Heart left ventricle (tissue), 16 donors: ENCODE measurements around the gene PSMD13. TPM values are rescaled to one million over a fixed set of nuclear protein-coding genes. Genes with fewer than 3 reads are reported as not detected.
A peak's percentile ranks its signal among the peaks of the same experiment; 100 is the strongest.

Experiments
- ATAC-seq, 4 donors: fragments of 200-7000 bp; cut with Tn5 transposase; one replicate each; pipeline ENCODE4 v1.9.1; 2020 to 2022; ENCODE audit warnings: moderate library complexity in 4 of 4, mild to moderate bottlenecking in 3 of 4, moderate number of reproducible peaks in 1 of 4
- DNase-seq, 5 donors: peaks; one replicate each; pipeline ENCODE4 v3.0.0-alpha.2; 2020
- H3K27ac ChIP-seq, 12 donors: fragments of 200-600 bp; sonication (generic) in 4 of 12; one replicate each; pipeline versions ENCODE4 v1.5.0 to v1.8.0; 2016 to 2022; ENCODE audit warnings: mild to moderate bottlenecking in 2 of 12
- H3K27me3 ChIP-seq, 9 donors: fragments of 200-600 bp; sonication (generic) in 2 of 9; one replicate each; pipeline versions ENCODE4 v1.5.1 to v1.8.0; 2016 to 2022; ENCODE audit warnings: mild to moderate bottlenecking in 3 of 9
- H3K36me3 ChIP-seq, 9 donors: fragments of 200-600 bp; sonication (generic) in 2 of 9; one replicate each; pipeline versions ENCODE4 v1.5.0 to v1.8.0; 2018 to 2022; ENCODE audit warnings: mild to moderate bottlenecking in 2 of 9
- H3K4me1 ChIP-seq, 12 donors: fragments of 200-600 bp; sonication (generic) in 4 of 12; one replicate each; pipeline versions ENCODE4 v1.5.0 to v1.8.0; 2016 to 2022; ENCODE audit warnings: mild to moderate bottlenecking in 3 of 12
- H3K4me3 ChIP-seq, 12 donors: fragments of 200-600 bp; sonication (generic) in 4 of 12; one replicate each; pipeline versions ENCODE4 v1.5.0 to v1.8.0; 2017 to 2022; ENCODE audit warnings: mild to moderate bottlenecking in 9 of 12, moderate library complexity in 4 of 12
- H3K9me3 ChIP-seq, 12 donors: fragments of 200-600 bp; sonication (generic) in 4 of 12; one replicate each; pipeline versions ENCODE4 v1.5.0 to v1.8.0; 2016 to 2022; ENCODE audit warnings: mild to moderate bottlenecking in 1 of 12
- POLR2A ChIP-seq, 2 donors: fragments of 450-650 bp; IDR thresholded peaks; one replicate each; pipeline ENCODE4 v1.6.1; 2017; ENCODE audit warnings: antibody characterized with exemption in 2 of 2, mild to moderate bottlenecking in 2 of 2, moderate library complexity in 2 of 2
- WGBS, 4 donors: extraction: QIAGEN DNeasy Blood & Tissue Kit in 2 of 4; methylation state at CpG; one replicate each; pipeline versions ENCODE4 v1.1.5 to v1.1.7; 2013 to 2018; 5-methylcytosine and 5-hydroxymethylcytosine counted together
- intact Hi-C, 10 donors: fragments of 100-400 bp; cut with DNase I; formaldehyde crosslinking; loops; one replicate each; pipeline versions ENCODE4 v1.11.1 to v1.14.2; 2022
- polyA plus RNA-seq, 2 donors: library from polyadenylated mRNA; stranded (reverse); fragments of 200-250 nt; gene quantifications; one replicate each; pipeline ENCODE4 v1.2.3, GENCODE V29; 2013
- total RNA-seq, 9 donors: library from RNA; depleted of rRNA in 2 of 9; stranded (reverse); fragments of >200 nt in 2 of 9; fragmentation: NEBNext Ultra II Directional in 3 of 9; extraction: Animal tissue kit (Norgen Biotek cat#: 25700) in 3 of 9; gene quantifications; one replicate each; pipeline versions ENCODE4 v1.1.0 to v1.2.4, GENCODE V29; 2016 to 2023
- TF ChIP-seq, protein P1 (sequence below), 12 donors: fragments of 200-600 bp; sonication (generic) in 4 of 12; IDR thresholded peaks; one replicate each; pipeline versions ENCODE4 v1.5.0 to v1.8.0; 2018 to 2022; ENCODE audit warnings: antibody characterized with exemption in 12 of 12, mild to moderate bottlenecking in 5 of 12
- donor health status: ischemic (EF 13 %, LVEDD 7.1; RV severe dilation, severe dysfunction).
- donor health status: healthy with polysubstance abuse.
- donor health status: DM: no; HTN: yes; CAD: no.
- donor health status: DM: no; HTN: no; CAD: no.
- donor health status: ischemic (EF 25% LVEDD 6.9; RV normal size, moderate dysfunction).
- donor health status: ischemic (EF 25% LVEDD 5.7; RV mildly dilated, moderate dysfunction).
- donor health status: healthy.
- donor health status: DM: yes; HTN: yes; CAD: no.
- donor health status: ischemic (EF 35%, LVEDD 5.7; RV mildly dilated, moderate dysfunction).
- donor health status: nonischemic (EF 11% LVEDD 7.7; RV severe dilation, severe dysfunction).
- donor health status: DM: yes; HTN: yes; CAD: no.
- donor health status: PGD.
- donor health status: ischemic (EF 29% LVEDD 5.4; RV normal size, mild dysfunction).
- donor health status: nonischemic (EF 23%, LVEDD 6.1; RV moderate dilation, normal function).

The PSMD13 gene
- total and polyA plus RNA-seq, 11 donors, result 75.1 to 140 (median 89.5) TPM

DNA sequence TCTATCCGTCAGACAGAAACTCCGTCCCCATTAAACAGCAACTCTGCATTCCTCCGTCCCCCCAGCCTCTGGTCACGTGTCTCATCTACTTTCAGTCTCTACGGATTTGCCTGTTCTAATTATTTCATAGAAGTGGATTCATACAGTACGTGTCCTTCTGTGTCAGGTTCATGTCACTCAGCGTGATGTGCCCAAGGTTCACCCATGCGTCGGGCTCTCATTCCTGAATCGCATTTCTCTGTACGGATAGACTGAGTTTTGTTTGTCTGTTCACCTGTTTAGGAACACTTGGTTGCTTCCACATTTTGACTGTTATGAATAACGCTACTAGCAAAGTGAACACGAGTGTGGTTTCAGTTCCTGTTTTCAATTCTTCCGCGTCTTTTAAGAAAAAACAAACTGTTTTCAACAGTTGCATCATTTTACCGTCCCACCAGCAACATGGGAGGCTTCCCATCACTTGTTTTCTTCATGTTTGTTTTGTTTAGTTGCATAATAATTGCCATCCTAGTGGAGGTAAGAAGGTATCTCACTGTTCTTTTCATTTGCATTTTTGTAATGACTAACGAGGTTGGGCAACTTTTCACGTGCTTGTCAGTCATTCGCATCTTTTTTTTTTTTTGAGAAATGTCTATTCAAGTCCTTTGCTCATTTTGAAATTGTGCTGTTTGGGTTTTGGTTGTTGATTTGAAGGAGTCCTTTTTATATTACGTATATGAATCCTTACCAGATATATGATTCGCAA, 32.5 kb downstream of the PSMD13 start:
- Histone ChIP-seq H3K9me3 (peaks cover 0 to 11% (median 2%) of the 10 kb centered on the region in 12 donors), H3K36me3 (no peaks in the 10 kb centered on the region), H3K4me1 (peaks cover 0 to 30% (median 0%) of the 10 kb centered on the region in 12 donors), H3K4me3 (peak overlapping the region in 5 of 12 donors; percentile 11 to 55 (median 46)), H3K27me3 (peaks cover 0 to 21% (median 0%) of the 10 kb centered on the region in 9 donors), H3K27ac (peak overlapping the region in 9 of 12 donors; percentile 1 to 90 (median 49))
- WGBS, 4 donors, result 47 to 66% (median 60%) methylated on average over 21 of the region's 21 CpGs
- no peak for TF ChIP-seq POLR2A (IDR thresholded peaks at IDR 0.05)
- TF ChIP-seq, protein P1, sequence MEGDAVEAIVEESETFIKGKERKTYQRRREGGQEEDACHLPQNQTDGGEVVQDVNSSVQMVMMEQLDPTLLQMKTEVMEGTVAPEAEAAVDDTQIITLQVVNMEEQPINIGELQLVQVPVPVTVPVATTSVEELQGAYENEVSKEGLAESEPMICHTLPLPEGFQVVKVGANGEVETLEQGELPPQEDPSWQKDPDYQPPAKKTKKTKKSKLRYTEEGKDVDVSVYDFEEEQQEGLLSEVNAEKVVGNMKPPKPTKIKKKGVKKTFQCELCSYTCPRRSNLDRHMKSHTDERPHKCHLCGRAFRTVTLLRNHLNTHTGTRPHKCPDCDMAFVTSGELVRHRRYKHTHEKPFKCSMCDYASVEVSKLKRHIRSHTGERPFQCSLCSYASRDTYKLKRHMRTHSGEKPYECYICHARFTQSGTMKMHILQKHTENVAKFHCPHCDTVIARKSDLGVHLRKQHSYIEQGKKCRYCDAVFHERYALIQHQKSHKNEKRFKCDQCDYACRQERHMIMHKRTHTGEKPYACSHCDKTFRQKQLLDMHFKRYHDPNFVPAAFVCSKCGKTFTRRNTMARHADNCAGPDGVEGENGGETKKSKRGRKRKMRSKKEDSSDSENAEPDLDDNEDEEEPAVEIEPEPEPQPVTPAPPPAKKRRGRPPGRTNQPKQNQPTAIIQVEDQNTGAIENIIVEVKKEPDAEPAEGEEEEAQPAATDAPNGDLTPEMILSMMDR (IDR thresholded peaks at IDR 0.05), result no peak
- intact Hi-C loops, result no loop called here
- ATAC-seq (peak; percentile 22 to 54 (median 42)), DNase-seq (no peak)

DNA sequence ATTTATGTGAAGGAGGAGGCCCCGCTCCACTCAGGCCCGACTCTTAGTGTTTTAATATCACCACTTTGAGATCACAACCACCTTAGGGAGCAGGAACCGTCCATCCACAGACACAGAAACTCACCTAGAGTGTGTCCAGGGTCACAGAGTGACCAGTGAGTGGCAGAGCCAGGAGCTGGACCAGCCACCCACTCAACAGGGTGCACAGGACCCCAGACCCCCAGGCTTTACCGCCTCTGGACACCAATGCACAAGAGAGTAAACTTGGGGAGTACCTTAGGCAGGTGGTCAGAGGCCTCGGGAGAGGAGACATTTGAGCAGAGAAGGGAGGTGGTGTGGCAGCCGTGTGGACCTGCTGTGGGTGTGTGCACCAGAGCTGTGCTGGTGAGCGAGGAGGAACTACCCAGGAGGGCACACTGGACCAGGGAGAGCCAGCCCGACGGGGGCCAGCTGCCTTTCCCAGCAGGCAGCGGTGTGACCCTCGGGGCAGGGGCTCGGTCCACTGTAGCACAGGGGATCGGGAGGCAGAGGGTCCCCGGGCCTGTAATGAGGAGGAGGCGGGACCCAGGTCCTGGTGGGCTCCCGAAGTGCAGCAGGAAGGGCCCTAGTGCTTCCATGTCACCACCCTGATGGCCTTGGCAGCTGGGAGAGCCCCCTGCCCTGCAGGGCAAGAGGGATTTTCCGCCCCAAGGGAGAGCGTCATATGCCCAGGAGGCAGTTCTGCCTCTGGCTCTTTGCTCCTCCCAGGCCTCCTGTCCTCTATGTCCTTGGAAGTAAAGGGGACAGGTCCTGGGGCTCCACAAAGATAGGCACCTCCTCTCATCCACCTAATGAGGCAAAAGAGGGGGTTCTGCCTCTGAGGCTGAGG, 33.9 kb downstream of the PSMD13 start:
- TF ChIP-seq, protein P1 (IDR thresholded peaks at IDR 0.05), result no peak
- TF ChIP-seq POLR2A (IDR thresholded peaks at IDR 0.05), result no peak
- Histone ChIP-seq H3K36me3 (no peaks in the 10 kb centered on the region), H3K4me3 (no peak overlapping the region), H3K9me3 (peaks cover 0 to 7% (median 2%) of the 10 kb centered on the region in 12 donors), H3K27ac (peak overlapping the region in 2 of 12 donors; percentile 38 to 90), H3K27me3 (peaks cover 0 to 21% (median 0%) of the 10 kb centered on the region in 9 donors), H3K4me1 (peaks cover 0 to 30% (median 0%) of the 10 kb centered on the region in 12 donors)
- intact Hi-C loops, result loop anchor here in 1 of 10 donors (10.0 kb wide), 1 partner anchor 104 kb away; no protein-coding TSS in a partner anchor
- ATAC-seq, result no peak
- WGBS, 4 donors, result 79 to 82% (median 81%) methylated on average over 17 to 18 of the region's 18 CpGs
- DNase-seq, result peak in 2 of 5 donors; percentile 24 to 48

DNA sequence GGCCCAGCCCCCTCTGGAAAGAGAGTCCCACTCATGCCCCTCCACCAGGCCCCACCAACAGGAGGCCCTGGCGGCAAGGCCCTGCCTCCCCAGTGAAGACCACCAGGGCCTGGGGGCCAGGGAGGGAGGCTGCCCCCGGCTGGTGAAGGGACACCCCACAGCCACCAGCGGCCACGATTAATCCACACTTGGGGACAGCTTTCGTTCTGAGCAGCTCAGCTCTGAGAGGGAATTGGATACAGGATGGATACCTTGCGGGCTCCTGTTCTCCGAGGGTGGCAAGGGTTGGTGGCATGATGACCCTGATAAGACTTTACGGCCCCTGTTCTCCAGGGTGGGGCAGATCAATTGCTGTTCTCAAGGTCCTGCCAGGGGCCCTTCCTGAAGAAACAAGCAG, 34.5 kb downstream of the PSMD13 start:
- DNase-seq (peak in 1 of 5 donors; percentile 38), ATAC-seq (no peak)
- H3K27me3 ChIP-seq, result peaks cover 0 to 21% (median 0%) of the 10 kb centered on the region in 9 donors
- H3K27ac ChIP-seq, result no peak overlapping the region
- intact Hi-C loops, result loop anchor here in 1 of 10 donors (10.0 kb wide), 1 partner anchor 103 kb away; no protein-coding TSS in a partner anchor
- H3K4me3 ChIP-seq, result no peak overlapping the region
- peaks cover 0 to 3% (median 0%) of the 10 kb centered on the region in 12 donors for H3K9me3 ChIP-seq
- peaks cover 0 to 30% (median 0%) of the 10 kb centered on the region in 12 donors for H3K4me1 ChIP-seq
- 71 to 86% (median 84%) methylated on average over 7 to 8 of the region's 8 CpGs for WGBS, 4 donors
- TF ChIP-seq POLR2A (IDR thresholded peaks at IDR 0.05), result no peak
- TF ChIP-seq, protein P1 (IDR thresholded peaks at IDR 0.05), result no peak
- H3K36me3 ChIP-seq, result no peaks in the 10 kb centered on the region
